K562 (cell line): ENCODE measurements around the gene ETDA. TPM values are rescaled to one million over a fixed set of nuclear protein-coding genes. Genes with fewer than 3 reads are reported as not detected.

Experiments used
- DMBX1 ChIP-seq: fragments of 250-450 bp; sonication (Bioruptor Pico); IDR thresholded peaks from 2 replicates; pipeline ENCODE4 v1.8.0; 2022; ENCODE audit warnings: inconsistent platforms, mild to moderate bottlenecking, moderate library complexity, borderline replicate concordance
- FOXA3 ChIP-seq, 2 experiments: fragments of 450-650 bp in 1 of 2; sonication (generic) in 1 of 2; formaldehyde crosslinking; IDR thresholded peaks in 1 of 2; conservative IDR thresholded peaks in 1 of 2; 2 replicates each; pipeline versions ENCODE4 v1.4.0 to v1.8.0; 2020 to 2022; ENCODE audit warnings: mild to moderate bottlenecking in 2 of 2, missing genetic modification reagents in 1 of 2
- ZNF12 ChIP-seq: sonication (generic); formaldehyde crosslinking; IDR thresholded peaks from 2 replicates; pipeline ENCODE4 v1.4.0; 2020; ENCODE audit warnings: mild to moderate bottlenecking, missing genetic modification reagents
- ZNF134 ChIP-seq: fragments of 250-450 bp; sonication (Bioruptor Pico); conservative IDR thresholded peaks from 2 replicates; pipeline ENCODE4 v1.4.0; 2020
- ZNF217 ChIP-seq: sonication (generic); formaldehyde crosslinking; IDR thresholded peaks from 2 replicates; pipeline ENCODE4 v1.8.0; 2022; ENCODE audit warnings: mild to moderate bottlenecking, missing genetic modification reagents
- ZNF644 ChIP-seq: fragments of 200-800 bp; sonication (Bioruptor generic); IDR thresholded peaks from 2 replicates; pipeline ENCODE4 v1.6.1; 2016; ENCODE audit warnings: low read depth, missing genetic modification characterization, missing compliant biosample characterization
- polyA plus RNA-seq, 8 experiments: library from polyadenylated mRNA; depleted of rRNA in 4 of 8; stranded (reverse) in 5 of 8; unstranded in 3 of 8; fragments of >200 nt; fragmentation: Nextera tagmentation in 2 of 8; fragmentation: Illumina TruSeq in 1 of 8; extraction: Ambion mirVana in 2 of 8; extraction: Trizol in 1 of 8; gene quantifications; 2 replicates each; pipeline versions ENCODE4 v1.2.1 to v1.2.3, GENCODE V29; 2011 to 2014; ENCODE audit warnings: inconsistent platforms in 1 of 8, missing spikeins in 1 of 8
- total RNA-seq, 7 experiments: library from RNA; depleted of rRNA in 6 of 7; stranded (reverse); fragments of >200 nt in 6 of 7; fragmentation: Illumina TruSeq in 2 of 7; extraction: Trizol in 2 of 7; gene quantifications; 2 replicates each; pipeline versions ENCODE4 v1.2.1 to v1.2.3, GENCODE V29; 2011 to 2021; ENCODE audit warnings: low replicate concordance in 1 of 7
- TF ChIP-seq, protein P1 (sequence below): fragments of 450-650 bp; IDR thresholded peaks from 2 replicates; pipeline ENCODE4 v1.6.1; 2018; ENCODE audit warnings: mild to moderate bottlenecking, low read depth; ENCODE audit not compliant: partially characterized antibody
- TF ChIP-seq, protein P2 (sequence below): fragments of 200-800 bp; sonication (Bioruptor generic); IDR thresholded peaks from 2 replicates; pipeline ENCODE4 v1.6.1; 2016; ENCODE audit warnings: missing genetic modification characterization, missing compliant biosample characterization
- TF ChIP-seq, protein P3 (sequence below): sonication (generic); formaldehyde crosslinking; IDR thresholded peaks from 2 replicates; pipeline ENCODE4 v1.4.0; 2020; ENCODE audit warnings: mild to moderate bottlenecking, missing genetic modification reagents

ETDA gene
- total and polyA plus RNA-seq, 9 of the 15 experiments (the other 6 are each of a cell fraction or from before 2014, with no cell fraction given), result not detected

DNA sequence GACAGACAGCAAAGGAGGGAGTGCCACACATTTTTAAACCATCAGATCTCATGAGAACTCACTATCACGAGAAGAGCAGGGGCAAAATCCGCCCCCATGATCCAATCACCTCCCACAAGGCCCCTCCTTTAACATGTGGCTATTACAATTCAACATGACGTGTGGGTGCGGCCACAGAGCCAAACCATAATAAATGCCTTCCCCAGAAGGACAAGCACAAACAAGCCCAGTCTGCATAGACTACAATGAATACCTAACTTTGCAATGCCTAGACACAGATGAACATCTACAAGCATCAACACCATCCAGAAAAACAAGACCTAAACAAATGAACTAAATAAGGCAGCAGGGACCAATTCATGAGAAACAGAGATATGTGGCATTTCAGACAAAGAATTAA lies 12.3 kb downstream of the ETDA start (continued):
- TF ChIP-seq, protein P1, sequence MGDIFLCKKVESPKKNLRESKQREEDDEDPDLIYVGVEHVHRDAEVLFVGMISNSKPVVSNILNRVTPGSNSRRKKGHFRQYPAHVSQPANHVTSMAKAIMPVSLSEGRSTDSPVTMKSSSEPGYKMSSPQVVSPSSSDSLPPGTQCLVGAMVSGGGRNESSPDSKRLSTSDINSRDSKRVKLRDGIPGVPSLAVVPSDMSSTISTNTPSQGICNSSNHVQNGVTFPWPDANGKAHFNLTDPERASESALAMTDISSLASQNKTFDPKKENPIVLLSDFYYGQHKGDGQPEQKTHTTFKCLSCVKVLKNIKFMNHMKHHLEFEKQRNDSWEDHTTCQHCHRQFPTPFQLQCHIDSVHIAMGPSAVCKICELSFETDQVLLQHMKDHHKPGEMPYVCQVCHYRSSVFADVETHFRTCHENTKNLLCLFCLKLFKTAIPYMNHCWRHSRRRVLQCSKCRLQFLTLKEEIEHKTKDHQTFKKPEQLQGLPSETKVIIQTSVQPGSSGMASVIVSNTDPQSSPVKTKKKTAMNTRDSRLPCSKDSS, result no peak
- TF ChIP-seq, protein P2, sequence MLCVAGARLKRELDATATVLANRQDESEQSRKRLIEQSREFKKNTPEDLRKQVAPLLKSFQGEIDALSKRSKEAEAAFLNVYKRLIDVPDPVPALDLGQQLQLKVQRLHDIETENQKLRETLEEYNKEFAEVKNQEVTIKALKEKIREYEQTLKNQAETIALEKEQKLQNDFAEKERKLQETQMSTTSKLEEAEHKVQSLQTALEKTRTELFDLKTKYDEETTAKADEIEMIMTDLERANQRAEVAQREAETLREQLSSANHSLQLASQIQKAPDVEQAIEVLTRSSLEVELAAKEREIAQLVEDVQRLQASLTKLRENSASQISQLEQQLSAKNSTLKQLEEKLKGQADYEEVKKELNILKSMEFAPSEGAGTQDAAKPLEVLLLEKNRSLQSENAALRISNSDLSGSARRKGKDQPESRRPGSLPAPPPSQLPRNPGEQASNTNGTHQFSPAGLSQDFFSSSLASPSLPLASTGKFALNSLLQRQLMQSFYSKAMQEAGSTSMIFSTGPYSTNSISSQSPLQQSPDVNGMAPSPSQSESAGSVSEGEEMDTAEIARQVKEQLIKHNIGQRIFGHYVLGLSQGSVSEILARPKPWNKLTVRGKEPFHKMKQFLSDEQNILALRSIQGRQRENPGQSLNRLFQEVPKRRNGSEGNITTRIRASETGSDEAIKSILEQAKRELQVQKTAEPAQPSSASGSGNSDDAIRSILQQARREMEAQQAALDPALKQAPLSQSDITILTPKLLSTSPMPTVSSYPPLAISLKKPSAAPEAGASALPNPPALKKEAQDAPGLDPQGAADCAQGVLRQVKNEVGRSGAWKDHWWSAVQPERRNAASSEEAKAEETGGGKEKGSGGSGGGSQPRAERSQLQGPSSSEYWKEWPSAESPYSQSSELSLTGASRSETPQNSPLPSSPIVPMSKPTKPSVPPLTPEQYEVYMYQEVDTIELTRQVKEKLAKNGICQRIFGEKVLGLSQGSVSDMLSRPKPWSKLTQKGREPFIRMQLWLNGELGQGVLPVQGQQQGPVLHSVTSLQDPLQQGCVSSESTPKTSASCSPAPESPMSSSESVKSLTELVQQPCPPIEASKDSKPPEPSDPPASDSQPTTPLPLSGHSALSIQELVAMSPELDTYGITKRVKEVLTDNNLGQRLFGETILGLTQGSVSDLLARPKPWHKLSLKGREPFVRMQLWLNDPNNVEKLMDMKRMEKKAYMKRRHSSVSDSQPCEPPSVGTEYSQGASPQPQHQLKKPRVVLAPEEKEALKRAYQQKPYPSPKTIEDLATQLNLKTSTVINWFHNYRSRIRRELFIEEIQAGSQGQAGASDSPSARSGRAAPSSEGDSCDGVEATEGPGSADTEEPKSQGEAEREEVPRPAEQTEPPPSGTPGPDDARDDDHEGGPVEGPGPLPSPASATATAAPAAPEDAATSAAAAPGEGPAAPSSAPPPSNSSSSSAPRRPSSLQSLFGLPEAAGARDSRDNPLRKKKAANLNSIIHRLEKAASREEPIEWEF (CRISPR knock-in tag), result no peak
- TF ChIP-seq ZNF217 (CRISPR knock-in tag) (no peak), ZNF644 (no peak), ZNF134 (CRISPR knock-in tag) (no peak), ZNF12 (CRISPR knock-in tag) (no peak), DMBX1 (CRISPR knock-in tag) (no peak), FOXA3 (CRISPR knock-in tag; conservative IDR thresholded peaks at IDR 0.05 in 1 of 2, IDR thresholded peaks at IDR 0.05 in 1 of 2) (no peak)
- TF ChIP-seq, protein P3, sequence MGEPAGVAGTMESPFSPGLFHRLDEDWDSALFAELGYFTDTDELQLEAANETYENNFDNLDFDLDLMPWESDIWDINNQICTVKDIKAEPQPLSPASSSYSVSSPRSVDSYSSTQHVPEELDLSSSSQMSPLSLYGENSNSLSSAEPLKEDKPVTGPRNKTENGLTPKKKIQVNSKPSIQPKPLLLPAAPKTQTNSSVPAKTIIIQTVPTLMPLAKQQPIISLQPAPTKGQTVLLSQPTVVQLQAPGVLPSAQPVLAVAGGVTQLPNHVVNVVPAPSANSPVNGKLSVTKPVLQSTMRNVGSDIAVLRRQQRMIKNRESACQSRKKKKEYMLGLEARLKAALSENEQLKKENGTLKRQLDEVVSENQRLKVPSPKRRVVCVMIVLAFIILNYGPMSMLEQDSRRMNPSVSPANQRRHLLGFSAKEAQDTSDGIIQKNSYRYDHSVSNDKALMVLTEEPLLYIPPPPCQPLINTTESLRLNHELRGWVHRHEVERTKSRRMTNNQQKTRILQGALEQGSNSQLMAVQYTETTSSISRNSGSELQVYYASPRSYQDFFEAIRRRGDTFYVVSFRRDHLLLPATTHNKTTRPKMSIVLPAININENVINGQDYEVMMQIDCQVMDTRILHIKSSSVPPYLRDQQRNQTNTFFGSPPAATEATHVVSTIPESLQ (CRISPR knock-in tag), result no peak
- TF ChIP-seq, all 486 proteins: peak for 0
